ENCODE data around the gene CD58. TPM values are rescaled to one million over a fixed set of nuclear protein-coding genes. Genes with fewer than 3 reads are reported as not detected.
"Not testable (repeated sequence)": the region's sequence is repeated elsewhere in the genome, so short reads cannot be mapped to it uniquely, and the experiment has no call there.

Gene CD58
- total RNA-seq, 2 experiments from 2014 or later = 3.9 to 4.2 TPM

DNA sequence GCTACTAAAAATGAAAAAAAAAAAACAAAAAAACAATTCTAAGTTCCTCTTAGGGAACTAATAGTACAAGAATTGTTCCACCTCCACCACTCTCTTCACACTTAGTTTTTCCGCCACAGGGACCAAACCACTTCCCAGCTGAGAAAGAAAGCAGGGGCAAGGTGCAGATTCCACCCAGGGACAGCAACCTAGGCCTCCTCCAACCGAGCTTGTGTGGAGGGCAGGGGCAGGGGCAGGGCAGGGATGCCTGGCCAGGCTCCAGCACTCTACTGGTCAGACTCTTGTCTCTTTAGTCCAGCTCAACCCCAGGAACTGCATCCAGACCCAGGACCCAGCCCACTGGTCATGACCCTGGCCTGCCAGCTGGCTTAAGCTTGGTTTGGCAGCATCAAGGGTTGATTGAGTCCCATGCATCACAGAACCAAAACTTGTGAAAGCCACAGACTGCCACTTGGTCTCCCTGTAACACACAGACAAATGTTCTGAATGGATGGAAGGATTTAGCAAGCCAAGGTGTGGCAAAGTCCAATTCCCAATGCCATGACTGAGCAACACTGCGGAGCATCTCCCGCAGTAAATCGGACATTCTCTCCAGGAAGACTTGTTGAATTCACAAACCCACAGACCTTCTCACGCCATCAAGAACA lies 19.7 kb upstream of the CD58 start:
- H3K27me3 Mint-ChIP-seq (ENCODE audit: low read depth); CTCF ChIA-PET; H3K4me3 Mint-ChIP-seq; H3K36me3 Mint-ChIP-seq (ENCODE audit: low read depth); intact Hi-C loops (cut with micrococcal nuclease); DNase-seq; H3K9me3 Mint-ChIP-seq; H3K27ac Mint-ChIP-seq: not testable (repeated sequence)
- H3K4me1 Mint-ChIP-seq (ENCODE audit: low read depth) = peaks cover 16% of the 10 kb centered on the region

GRCh38 chr1:116589101-116589735 lies 18.4 kb upstream of the CD58 start:
- H3K4me3 Mint-ChIP-seq; CTCF ChIA-PET; H3K27ac Mint-ChIP-seq; H3K27me3 Mint-ChIP-seq (ENCODE audit: low read depth); intact Hi-C loops (cut with micrococcal nuclease); H3K9me3 Mint-ChIP-seq; H3K36me3 Mint-ChIP-seq (ENCODE audit: low read depth): not testable (repeated sequence)
- peak; percentile 31 for DNase-seq
- H3K4me1 Mint-ChIP-seq (ENCODE audit: low read depth) = peaks cover 16% of the 10 kb centered on the region

- H3K4me3 Mint-ChIP-seq = no peak overlapping the region
- H3K27ac Mint-ChIP-seq = no peak overlapping the region
- CTCF ChIA-PET = interaction anchor here (0.7 to 1.0 kb wide), 3 partner anchors 8 to 47 kb away, joined by 3 read pairs; no protein-coding TSS in a partner anchor
- no peak for DNase-seq
- intact Hi-C loops (cut with micrococcal nuclease) = no loop called here
- peaks cover 16% of the 10 kb centered on the region for H3K4me1 Mint-ChIP-seq (ENCODE audit: low read depth)
- H3K27me3 Mint-ChIP-seq (ENCODE audit: low read depth) = no peaks in the 10 kb centered on the region
- no peaks in the 10 kb centered on the region for H3K36me3 Mint-ChIP-seq (ENCODE audit: low read depth)
- no peaks in the 10 kb centered on the region for H3K9me3 Mint-ChIP-seq
Observed at GRCh38 chr1:116587501-116588227, 16.8 kb upstream of the CD58 start.

- Mint-ChIP-seq H3K36me3 (ENCODE audit: low read depth) (no peaks in the 10 kb centered on the region), H3K27me3 (ENCODE audit: low read depth) (no peaks in the 10 kb centered on the region), H3K27ac (no peak overlapping the region), H3K4me3 (no peak overlapping the region), H3K9me3 (no peaks in the 10 kb centered on the region), H3K4me1 (ENCODE audit: low read depth) (peaks cover 16% of the 10 kb centered on the region)
- CTCF ChIA-PET = interaction anchor here (0.7 to 2.4 kb wide), 4 partner anchors 9 to 342 kb away, joined by 3 to 11 read pairs (median 3); no protein-coding TSS in a partner anchor
- no peak for DNase-seq
- intact Hi-C loops (cut with micrococcal nuclease) = no loop called here
Observed at GRCh38 chr1:116586741-116587143, 15.9 kb upstream of the CD58 start.

GRCh38 chr1:116585886-116586285 lies 15.1 kb upstream of the CD58 start:
- CTCF ChIA-PET = interaction anchor here (0.7 to 2.4 kb wide), 4 partner anchors 9 to 343 kb away, joined by 3 to 11 read pairs (median 5); no protein-coding TSS in a partner anchor
- H3K9me3 Mint-ChIP-seq = no peaks in the 10 kb centered on the region
- DNase-seq = no peak
- peaks cover 16% of the 10 kb centered on the region for H3K4me1 Mint-ChIP-seq (ENCODE audit: low read depth)
- H3K4me3 Mint-ChIP-seq = no peak overlapping the region
- no peaks in the 10 kb centered on the region for H3K36me3 Mint-ChIP-seq (ENCODE audit: low read depth)
- intact Hi-C loops (cut with micrococcal nuclease) = no loop called here
- no peak overlapping the region for H3K27ac Mint-ChIP-seq
- H3K27me3 Mint-ChIP-seq (ENCODE audit: low read depth) = no peaks in the 10 kb centered on the region

DNA sequence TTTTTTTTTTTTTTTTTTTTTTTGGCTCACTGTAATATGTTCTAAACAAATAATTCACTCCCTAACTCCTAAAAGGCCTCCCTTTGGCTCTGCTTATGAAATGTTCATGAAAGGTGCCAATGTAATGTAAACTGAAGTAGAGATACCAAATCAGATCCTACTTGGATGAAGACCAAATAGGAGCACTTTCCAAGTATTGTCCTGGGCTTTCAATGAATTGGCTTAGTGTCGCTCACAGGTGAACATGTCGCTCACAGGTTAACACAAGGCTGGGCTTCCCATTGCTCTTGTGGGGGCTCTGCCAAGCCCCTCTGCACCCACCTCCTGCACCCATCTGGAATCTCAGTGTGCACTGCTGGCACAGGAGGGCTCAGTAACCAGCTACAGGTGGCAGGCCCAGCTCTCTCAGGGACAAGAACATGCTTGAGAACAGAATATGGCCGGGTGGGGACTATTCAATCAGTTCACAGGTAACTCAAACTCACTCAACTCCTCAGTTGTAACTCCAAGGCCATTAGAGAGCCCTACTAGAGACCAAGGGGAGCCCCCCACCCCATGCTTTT lies 10.6 kb upstream of the CD58 start:
- H3K4me1 Mint-ChIP-seq (ENCODE audit: low read depth) = peaks cover 3% of the 10 kb centered on the region
- H3K27me3 Mint-ChIP-seq (ENCODE audit: low read depth) = no peaks in the 10 kb centered on the region
- no peaks in the 10 kb centered on the region for H3K9me3 Mint-ChIP-seq
- no peak overlapping the region for H3K4me3 Mint-ChIP-seq
- H3K27ac Mint-ChIP-seq = no peak overlapping the region
- intact Hi-C loops (cut with micrococcal nuclease) = no loop called here
- DNase-seq = no peak
- H3K36me3 Mint-ChIP-seq (ENCODE audit: low read depth) = no peaks in the 10 kb centered on the region
- CTCF ChIA-PET = no interaction called here

GRCh38 chr1:116580446-116581322 lies 9.9 kb upstream of the CD58 start:
- Mint-ChIP-seq H3K4me1 (ENCODE audit: low read depth) (no peaks in the 10 kb centered on the region), H3K9me3 (no peaks in the 10 kb centered on the region), H3K36me3 (ENCODE audit: low read depth) (no peaks in the 10 kb centered on the region), H3K27me3 (ENCODE audit: low read depth) (no peaks in the 10 kb centered on the region), H3K4me3 (no peak overlapping the region), H3K27ac (no peak overlapping the region)
- intact Hi-C loops (cut with micrococcal nuclease) = no loop called here
- DNase-seq = no peak
- CTCF ChIA-PET = no interaction called here

- intact Hi-C loops (cut with micrococcal nuclease) = loop anchor here (10.0 kb wide), 2 partner anchors 355 to 785 kb away; partner anchors contain the start of gene MAN1A2
Observed at GRCh38 chr1:116579259-116579875, 8.5 kb upstream of the CD58 start.

DNA sequence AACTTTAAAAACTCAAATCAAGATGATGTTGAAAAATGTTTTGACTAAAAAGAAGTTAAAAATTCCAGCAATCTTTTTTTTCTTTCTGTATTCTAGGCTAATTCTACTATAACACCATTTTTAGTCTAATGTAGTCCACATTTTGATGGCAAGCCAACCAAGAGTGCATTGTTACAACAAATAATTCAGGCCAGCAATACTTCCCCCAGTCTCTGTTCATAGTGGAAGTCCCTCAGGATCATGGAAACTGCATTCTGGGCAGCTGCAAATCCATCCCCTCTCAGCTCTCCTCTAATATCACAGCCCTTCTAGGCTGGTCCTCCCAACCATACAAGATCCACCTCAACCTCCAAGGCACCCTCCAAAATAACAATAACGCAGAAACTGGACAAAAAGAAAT lies 7.8 kb upstream of the CD58 start:
- Mint-ChIP-seq H3K36me3 (ENCODE audit: low read depth) (no peaks in the 10 kb centered on the region), H3K4me1 (ENCODE audit: low read depth) (peaks cover 6% of the 10 kb centered on the region), H3K4me3 (no peak overlapping the region), H3K27ac (no peak overlapping the region), H3K9me3 (no peaks in the 10 kb centered on the region), H3K27me3 (ENCODE audit: low read depth) (peaks cover 3% of the 10 kb centered on the region)
- no peak for DNase-seq
- intact Hi-C loops (cut with micrococcal nuclease) = loop anchor here (10.0 kb wide), 2 partner anchors 356 to 786 kb away; partner anchors contain the start of gene MAN1A2
- CTCF ChIA-PET = interaction anchor here (1.0 to 1.6 kb wide), 3 partner anchors 81 to 550 kb away, joined by 3 to 4 read pairs (median 3); no protein-coding TSS in a partner anchor

More at GRCh38 chr1:116579259-116579875, 8.5 kb upstream of the CD58 start:
- Mint-ChIP-seq H3K27ac (no peak overlapping the region), H3K36me3 (ENCODE audit: low read depth) (no peaks in the 10 kb centered on the region), H3K4me1 (ENCODE audit: low read depth) (no peaks in the 10 kb centered on the region), H3K9me3 (no peaks in the 10 kb centered on the region), H3K4me3 (no peak overlapping the region), H3K27me3 (ENCODE audit: low read depth) (no peaks in the 10 kb centered on the region)
- no peak for DNase-seq
- CTCF ChIA-PET = interaction anchor here (1.0 to 1.6 kb wide), 2 partner anchors 81 to 549 kb away, joined by 3 to 4 read pairs; no protein-coding TSS in a partner anchor

- H3K4me3 Mint-ChIP-seq = no peak overlapping the region
- H3K36me3 Mint-ChIP-seq (ENCODE audit: low read depth) = no peaks in the 10 kb centered on the region
- peaks cover 3% of the 10 kb centered on the region for H3K27me3 Mint-ChIP-seq (ENCODE audit: low read depth)
- no peak for DNase-seq
- no peak overlapping the region for H3K27ac Mint-ChIP-seq
- CTCF ChIA-PET = interaction anchor here (1.0 to 8.0 kb wide), 5 partner anchors 7 to 551 kb away, joined by 3 to 51 read pairs (median 4); no protein-coding TSS in a partner anchor
- intact Hi-C loops (cut with micrococcal nuclease) = loop anchor here (10.0 kb wide), 2 partner anchors 357 to 787 kb away; partner anchors contain the start of gene MAN1A2
- peaks cover 6% of the 10 kb centered on the region for H3K4me1 Mint-ChIP-seq (ENCODE audit: low read depth)
- H3K9me3 Mint-ChIP-seq = no peaks in the 10 kb centered on the region
Observed at GRCh38 chr1:116577759-116578314, 7.0 kb upstream of the CD58 start.
